Osteocyte (in vitro differentiated cells): ENCODE data around the gene HBA1. TPM values are rescaled to one million over a fixed set of nuclear protein-coding genes. Genes with fewer than 3 reads are reported as not detected.
"Not testable (repeated sequence)": the region's sequence is repeated elsewhere in the genome, so short reads cannot be mapped to it uniquely, and the experiment has no call there.

ENCODE experiments used
- DNase-seq: peaks from one replicate; pipeline ENCODE4 v3.0.0; 2021; ENCODE audit warnings: mixed read lengths; ENCODE audit not compliant: unreplicated experiment; ENCODE audit errors: extremely low spot score
- H3K27ac Mint-ChIP-seq: one replicate; pipeline ENCODE4 v1.8.0; 2021; ENCODE audit warnings: mild to moderate bottlenecking, mixed read lengths; ENCODE audit not compliant: unreplicated experiment
- H3K27me3 Mint-ChIP-seq: one replicate; pipeline ENCODE4 v1.8.0; 2021; ENCODE audit warnings: mixed read lengths; ENCODE audit not compliant: unreplicated experiment
- H3K36me3 Mint-ChIP-seq: one replicate; pipeline ENCODE4 v1.8.0; 2021; ENCODE audit warnings: mixed read lengths; ENCODE audit not compliant: unreplicated experiment
- H3K4me1 Mint-ChIP-seq: one replicate; pipeline ENCODE4 v1.8.0; 2021; ENCODE audit warnings: mixed read lengths; ENCODE audit not compliant: unreplicated experiment
- H3K4me3 Mint-ChIP-seq: one replicate; pipeline ENCODE4 v1.8.0; 2021; ENCODE audit warnings: mild to moderate bottlenecking, moderate library complexity, mixed read lengths; ENCODE audit not compliant: unreplicated experiment
- H3K9me3 Mint-ChIP-seq: one replicate; pipeline ENCODE4 v1.8.0; 2021; ENCODE audit warnings: mixed read lengths; ENCODE audit not compliant: unreplicated experiment
- CTCF ChIP-seq: fragments of 200-600 bp; sonication (generic); IDR thresholded peaks from 2 replicates; pipeline ENCODE4 v1.5.0; 2021; ENCODE audit warnings: antibody characterized with exemption, mild to moderate bottlenecking, moderate library complexity
- total RNA-seq: library from RNA; stranded (reverse); gene quantifications from 2 replicates; pipeline ENCODE4 v1.2.1, GENCODE V29; 2021

Gene HBA1
- total RNA-seq, 1 donor from 2014 or later = not detected

GRCh38 chr16:193441-193840 lies 17.0 kb downstream of the HBA1 start:
- no peak for DNase-seq
- H3K9me3 Mint-ChIP-seq = no peaks in the 10 kb centered on the region
- H3K4me3 Mint-ChIP-seq = no peak overlapping the region
- H3K27ac Mint-ChIP-seq = no peak overlapping the region
- TF ChIP-seq CTCF = no peak
- H3K27me3 Mint-ChIP-seq = no peaks in the 10 kb centered on the region
- H3K36me3 Mint-ChIP-seq = peaks cover 46% of the 10 kb centered on the region
- H3K4me1 Mint-ChIP-seq = peaks cover 5% of the 10 kb centered on the region

GRCh38 chr16:194516-194915 lies 18.0 kb downstream of the HBA1 start:
- DNase-seq = no peak
- no peak overlapping the region for H3K27ac Mint-ChIP-seq
- H3K4me1 Mint-ChIP-seq = peaks cover 5% of the 10 kb centered on the region

GRCh38 chr16:200388-200787 lies 23.9 kb downstream of the HBA1 start:
- H3K36me3 Mint-ChIP-seq = peaks cover 22% of the 10 kb centered on the region
- H3K27me3 Mint-ChIP-seq = no peaks in the 10 kb centered on the region
- no peaks in the 10 kb centered on the region for H3K9me3 Mint-ChIP-seq
- no peak for TF ChIP-seq CTCF
- no peak overlapping the region for H3K4me3 Mint-ChIP-seq
- no peak for DNase-seq
- H3K27ac Mint-ChIP-seq = no peak overlapping the region
- H3K4me1 Mint-ChIP-seq = no peaks in the 10 kb centered on the region

More at GRCh38 chr16:194516-194915, 18.0 kb downstream of the HBA1 start:
- Mint-ChIP-seq H3K27me3 (no peaks in the 10 kb centered on the region), H3K9me3 (no peaks in the 10 kb centered on the region), H3K36me3 (peaks cover 42% of the 10 kb centered on the region), H3K4me3 (no peak overlapping the region)
- no peak for TF ChIP-seq CTCF

- Mint-ChIP-seq H3K4me1 (no peaks in the 10 kb centered on the region), H3K27me3 (no peaks in the 10 kb centered on the region), H3K9me3 (no peaks in the 10 kb centered on the region), H3K36me3 (peaks cover 36% of the 10 kb centered on the region), H3K27ac (no peak overlapping the region), H3K4me3 (no peak overlapping the region)
- TF ChIP-seq CTCF = no peak
- DNase-seq = no peak
These were observed 26.8 kb downstream of the HBA1 start for GRCh38 chr16:203246-203645.

- peaks cover 34% of the 10 kb centered on the region for H3K36me3 Mint-ChIP-seq
- DNase-seq, H3K4me3 Mint-ChIP-seq, H3K27ac Mint-ChIP-seq, H3K9me3 Mint-ChIP-seq, H3K27me3 Mint-ChIP-seq, H3K4me1 Mint-ChIP-seq: not testable (repeated sequence)
These were observed 27.6 kb downstream of the HBA1 start for GRCh38 chr16:204046-204445.

- not testable (repeated sequence) for DNase-seq, H3K4me1 Mint-ChIP-seq, H3K27me3 Mint-ChIP-seq, H3K27ac Mint-ChIP-seq, H3K4me3 Mint-ChIP-seq, H3K9me3 Mint-ChIP-seq
- peaks cover 31% of the 10 kb centered on the region for H3K36me3 Mint-ChIP-seq
These were observed 32.9 kb downstream of the HBA1 start for GRCh38 chr16:209359-209758.

GRCh38 chr16:211631-212180 lies 35.2 kb downstream of the HBA1 start:
- DNase-seq, H3K4me3 Mint-ChIP-seq, H3K27ac Mint-ChIP-seq, H3K4me1 Mint-ChIP-seq, H3K9me3 Mint-ChIP-seq, H3K27me3 Mint-ChIP-seq: not testable (repeated sequence)
- peaks cover 27% of the 10 kb centered on the region for H3K36me3 Mint-ChIP-seq
